ENCODE results near the gene NTN3. TPM values are rescaled to one million over a fixed set of nuclear protein-coding genes. Genes with fewer than 3 reads are reported as not detected.
"Not testable (repeated sequence)": the region's sequence is repeated elsewhere in the genome, so short reads cannot be mapped to it uniquely, and the experiment has no call there.

Gene NTN3
- total RNA-seq, 2 experiments from 2014 or later: not detected

- ATAC-seq (no peak), DNase-seq (no peak)
- Mint-ChIP-seq H3K27ac (no peak overlapping the region), H3K4me3 (no peak overlapping the region), H3K4me1 (ENCODE audit: low read depth) (peaks cover 15% of the 10 kb centered on the region), H3K36me3 (ENCODE audit: low read depth) (peaks cover 54% of the 10 kb centered on the region), H3K27me3 (no peaks in the 10 kb centered on the region), H3K9me3 (no peaks in the 10 kb centered on the region)
- intact Hi-C loops (cut with micrococcal nuclease): loop anchor here (10.0 kb wide), 1 partner anchor 72 kb away; no protein-coding TSS in a partner anchor
- TF ChIP-seq CTCF (IDR thresholded peaks at IDR 0.05): no peak
- ChIA-PET CTCF (interaction anchor here (1.3 kb wide), 1 partner anchor 238 kb away, joined by 3 read pairs; no protein-coding TSS in a partner anchor), POLR2A (no interaction called here)
Measured at GRCh38 chr16:2432801-2433505, 38.1 kb upstream of the NTN3 start.

- intact Hi-C loops (cut with micrococcal nuclease): loop anchor here (10.0 kb wide), 1 partner anchor 70 kb away; no protein-coding TSS in a partner anchor
- CTCF ChIA-PET, H3K9me3 Mint-ChIP-seq, H3K27me3 Mint-ChIP-seq, DNase-seq, ATAC-seq, H3K27ac Mint-ChIP-seq, H3K4me3 Mint-ChIP-seq: not testable (repeated sequence)
- Mint-ChIP-seq H3K4me1 (ENCODE audit: low read depth) (peaks cover 12% of the 10 kb centered on the region), H3K36me3 (ENCODE audit: low read depth) (peaks cover 64% of the 10 kb centered on the region)
- POLR2A ChIA-PET: interaction anchor here (1.4 kb wide), 1 partner anchor 15 kb away, joined by 5 read pairs; no protein-coding TSS in a partner anchor
Measured at GRCh38 chr16:2435236-2435635, 35.9 kb upstream of the NTN3 start.

GRCh38 chr16:2436110-2436509, 35.0 kb upstream of the NTN3 start:
- H3K27me3 Mint-ChIP-seq: no peaks in the 10 kb centered on the region
- no peak for ATAC-seq
- no peak for TF ChIP-seq CTCF (IDR thresholded peaks at IDR 0.05)
- H3K27ac Mint-ChIP-seq: no peak overlapping the region
- no peaks in the 10 kb centered on the region for H3K9me3 Mint-ChIP-seq
- H3K4me1 Mint-ChIP-seq (ENCODE audit: low read depth): peaks cover 6% of the 10 kb centered on the region
- H3K36me3 Mint-ChIP-seq (ENCODE audit: low read depth): peaks cover 57% of the 10 kb centered on the region
- no peak for DNase-seq
- ChIA-PET CTCF (no interaction called here), POLR2A (interaction anchor here (1.4 kb wide), 1 partner anchor 14 kb away, joined by 5 read pairs; no protein-coding TSS in a partner anchor)
- no peak overlapping the region for H3K4me3 Mint-ChIP-seq
- intact Hi-C loops (cut with micrococcal nuclease): loop anchor here (10.0 kb wide), 1 partner anchor 69 kb away; no protein-coding TSS in a partner anchor

- Mint-ChIP-seq H3K27ac (no peak overlapping the region), H3K27me3 (no peaks in the 10 kb centered on the region), H3K36me3 (ENCODE audit: low read depth) (peaks cover 55% of the 10 kb centered on the region), H3K4me1 (ENCODE audit: low read depth) (peaks cover 6% of the 10 kb centered on the region), H3K4me3 (no peak overlapping the region), H3K9me3 (no peaks in the 10 kb centered on the region)
- no peak for TF ChIP-seq CTCF (IDR thresholded peaks at IDR 0.05)
- no peak for ATAC-seq
- ChIA-PET CTCF (no interaction called here), POLR2A (no interaction called here)
- no peak for DNase-seq
- intact Hi-C loops (cut with micrococcal nuclease): loop anchor here (10.0 kb wide), 1 partner anchor 68 kb away; no protein-coding TSS in a partner anchor
Measured at GRCh38 chr16:2437032-2437790, 33.9 kb upstream of the NTN3 start.

- TF ChIP-seq CTCF (IDR thresholded peaks at IDR 0.05): no peak
- peaks cover 6% of the 10 kb centered on the region for H3K4me1 Mint-ChIP-seq (ENCODE audit: low read depth)
- no peak for ATAC-seq
- H3K9me3 Mint-ChIP-seq: no peaks in the 10 kb centered on the region
- H3K27me3 Mint-ChIP-seq: no peaks in the 10 kb centered on the region
- DNase-seq: no peak
- H3K36me3 Mint-ChIP-seq (ENCODE audit: low read depth): peaks cover 50% of the 10 kb centered on the region
- ChIA-PET CTCF (no interaction called here), POLR2A (no interaction called here)
- no peak overlapping the region for H3K27ac Mint-ChIP-seq
- H3K4me3 Mint-ChIP-seq: no peak overlapping the region
- intact Hi-C loops (cut with micrococcal nuclease): loop anchor here (10.0 kb wide), 1 partner anchor 67 kb away; no protein-coding TSS in a partner anchor
Measured at GRCh38 chr16:2438121-2438520, 33.0 kb upstream of the NTN3 start.
